ENCODE data around the gene MCTP1. TPM values are rescaled to one million over a fixed set of nuclear protein-coding genes. Genes with fewer than 3 reads are reported as not detected.

Gene MCTP1
- total and polyA plus RNA-seq, 2 of the 8 experiments (the other 6 are each of a cell fraction or from before 2014, with no cell fraction given): 0.56 to 3.4 TPM

GRCh38 chr5:95072281-95072680, 212.6 kb downstream of the MCTP1 start:
- Histone ChIP-seq H3K4me3 (ENCODE audit: extremely low read depth in 1 of 4, insufficient read depth in 2 of 4, low read depth in 3 of 4, low read length in 4 of 4) (no peak overlapping the region), H3K79me2 (ENCODE audit: control insufficient read depth in 1 of 2, insufficient read depth in 2 of 2, low read length in 2 of 2) (no peaks in the 10 kb centered on the region), H3K36me3 (ENCODE audit: control insufficient read depth in 2 of 4, insufficient read depth in 4 of 4, low read length in 3 of 4) (no peaks in the 10 kb centered on the region), H2AFZ (ENCODE audit: low read length) (no peak overlapping the region), H3K14ac (ENCODE audit: insufficient read length) (no peak overlapping the region), H4K91ac (replicated peaks; ENCODE audit: insufficient read length, low read length) (no peak overlapping the region), H2BK12ac (ENCODE audit: low read depth, low read length) (no peak overlapping the region), H3K23me2 (ENCODE audit: low read depth, low read length) (no peaks in the 10 kb centered on the region), H3K4me1 (replicated peaks in 1 of 4; ENCODE audit: control insufficient read depth in 3 of 4, insufficient read depth in 4 of 4, low read length in 3 of 4) (no peaks in the 10 kb centered on the region), H2BK5ac (ENCODE audit: low read depth, low read length) (no peak overlapping the region), H2AK5ac (ENCODE audit: low read depth, low read length) (no peak overlapping the region), H3K9ac (replicated peaks in 1 of 4; ENCODE audit: extremely low read depth in 1 of 4, low read depth in 3 of 4, low read length in 3 of 4) (no peak overlapping the region), H3K4ac (replicated peaks; ENCODE audit: insufficient read length, low read depth, low read length) (no peak overlapping the region), H3K56ac (replicated peaks; ENCODE audit: insufficient read length, low read depth, low read length) (no peak overlapping the region), H3K4me2 (ENCODE audit: insufficient read depth in 1 of 2, low read depth in 2 of 2, low read length in 2 of 2) (no peak overlapping the region), H3K18ac (ENCODE audit: extremely low read depth, low read length) (no peak overlapping the region), H3K79me1 (ENCODE audit: low read depth, low read length) (no peaks in the 10 kb centered on the region), H2BK15ac (ENCODE audit: low read length) (no peak overlapping the region), H3K9me3 (ENCODE audit: insufficient read depth in 2 of 2, low read depth in 1 of 2, low read length in 1 of 2) (no peaks in the 10 kb centered on the region), H4K5ac (ENCODE audit: insufficient read length, low read depth, low read length) (no peak overlapping the region), H4K8ac (ENCODE audit: extremely low read depth, insufficient read depth, low read length) (no peak overlapping the region), H2BK20ac (ENCODE audit: low read length) (no peak overlapping the region), H4K20me1 (replicated peaks in 1 of 2; ENCODE audit: control insufficient read depth in 1 of 2, insufficient read depth in 2 of 2, low read length in 2 of 2) (no peaks in the 10 kb centered on the region), H3K27ac (ENCODE audit: low read depth, low read length) (no peak overlapping the region), H3K27me3 (replicated peaks in 1 of 4; ENCODE audit: control insufficient read depth in 3 of 4, extremely low read depth in 1 of 4, insufficient read depth in 3 of 4, low read length in 3 of 4) (no peaks in the 10 kb centered on the region), H3K23ac (ENCODE audit: insufficient read length) (no peak overlapping the region), H2BK120ac (replicated peaks; ENCODE audit: low read depth, low read length) (no peak overlapping the region)
- no peak for FAIRE-seq
- no peak for DNase-seq (ENCODE audit: low read depth in 1 of 2, low spot score in 2 of 2)
- ChIA-PET POLR2A (ENCODE audit: partially characterized antibody) (interaction anchor here (1.3 kb wide), 1 partner anchor 13 kb away, joined by 3 read pairs; no protein-coding TSS in a partner anchor), CTCF (ENCODE audit: partially characterized antibody) (interaction anchor here (0.8 to 1.2 kb wide), 3 partner anchors 9 to 30 kb away, joined by 3 to 4 read pairs (median 3); no protein-coding TSS in a partner anchor)
- TF ChIP-seq POLR2A (IDR thresholded peaks at IDR 0.05; ENCODE audit: control extremely low read depth in 1 of 2, low read depth in 2 of 2, low read length in 2 of 2) (no peak), TBP (IDR thresholded peaks at IDR 0.05; ENCODE audit: low read depth, low read length) (no peak), SIN3A (conservative IDR thresholded peaks at IDR 0.05 in 1 of 2, IDR thresholded peaks at IDR 0.05 in 1 of 2; ENCODE audit: low read depth in 1 of 2, low read length in 2 of 2) (no peak), SIRT6 (IDR thresholded peaks at IDR 0.05; ENCODE audit: low read length) (no peak), KDM1A (IDR thresholded peaks at IDR 0.05; ENCODE audit: borderline replicate concordance, low read length) (no peak), CHD1 (IDR thresholded peaks at IDR 0.05; ENCODE audit: low read depth, low read length) (no peak), JUND (IDR thresholded peaks at IDR 0.05; ENCODE audit: low read length) (no peak), EP300 (IDR thresholded peaks at IDR 0.05; ENCODE audit: borderline replicate concordance in 1 of 2, low read depth in 2 of 2, low read length in 2 of 2) (no peak), CHD2 (IDR thresholded peaks at IDR 0.05; ENCODE audit: low read length) (no peak), JUN (IDR thresholded peaks at IDR 0.05; ENCODE audit: low read depth, low read length) (no peak), RFX5 (IDR thresholded peaks at IDR 0.05; ENCODE audit: borderline replicate concordance, low read depth, low read length) (no peak), E2F6 (IDR thresholded peaks at IDR 0.05) (no peak), SP4 (IDR thresholded peaks at IDR 0.05; ENCODE audit: low read length) (no peak), USF2 (IDR thresholded peaks at IDR 0.05; ENCODE audit: low read length) (no peak), TCF12 (IDR thresholded peaks at IDR 0.05; ENCODE audit: low read depth, low read length) (no peak)

All from H1 (cell line).